Lower leg skin (tissue), 3 donors: ENCODE measurements around the gene TMEM181.

Experiments used
- POLR2A ChIP-seq, 2 donors: fragments of 450-650 bp; IDR thresholded peaks; one replicate each; pipeline ENCODE4 v1.6.1; 2016 to 2017; ENCODE audit warnings: antibody characterized with exemption in 2 of 2, mild to moderate bottlenecking in 1 of 2, moderate library complexity in 1 of 2
- TF ChIP-seq, protein P1 (sequence below), 3 donors: fragments of 450-650 bp; IDR thresholded peaks; one replicate each; pipeline ENCODE4 v1.5.1; 2016; ENCODE audit warnings: antibody characterized with exemption in 3 of 3, mild to moderate bottlenecking in 3 of 3, moderate library complexity in 2 of 3

DNA sequence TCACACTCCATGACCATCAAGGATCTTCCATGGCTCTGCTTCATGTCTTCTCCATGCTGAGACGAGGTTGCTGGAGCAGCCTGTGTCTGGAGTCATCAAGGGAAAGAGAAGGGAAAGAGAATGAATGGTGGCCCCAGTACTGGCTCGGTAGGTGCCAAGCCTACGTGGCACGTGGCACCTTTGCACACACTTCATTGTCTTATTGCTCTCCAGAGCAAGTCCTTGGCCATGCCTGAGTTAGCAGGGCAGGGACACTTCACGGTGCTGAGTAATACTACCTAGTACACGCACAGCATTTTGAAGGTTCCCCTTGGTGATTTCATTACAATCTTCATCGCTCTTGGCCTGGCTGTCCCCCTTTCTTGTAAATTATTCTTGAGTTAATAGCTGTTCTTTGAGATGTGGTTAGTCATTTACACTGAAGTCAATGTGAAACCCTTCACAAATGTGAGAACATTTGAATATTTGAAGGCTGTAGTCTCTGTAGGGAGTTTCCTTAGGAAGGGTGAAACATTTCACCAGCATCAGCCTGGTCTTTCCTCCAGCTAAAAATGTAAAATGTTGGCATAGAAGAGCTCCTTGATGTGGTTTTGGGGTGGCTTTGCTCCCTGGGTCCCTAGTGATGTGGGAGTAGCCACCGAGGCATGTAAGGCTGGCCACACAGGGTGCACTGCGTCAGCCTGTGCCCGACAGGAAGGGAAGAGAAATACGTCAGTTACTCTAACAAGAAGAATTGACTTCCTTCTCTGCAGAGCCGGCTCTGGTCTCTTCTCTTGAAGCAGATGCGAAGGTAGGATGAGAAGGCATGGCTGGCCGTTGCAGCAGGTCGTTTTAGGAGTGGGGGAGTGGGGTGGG is 89.6 kb downstream of the TMEM181 start, which contains the start of gene SYTL3:
- TF ChIP-seq, protein P1, sequence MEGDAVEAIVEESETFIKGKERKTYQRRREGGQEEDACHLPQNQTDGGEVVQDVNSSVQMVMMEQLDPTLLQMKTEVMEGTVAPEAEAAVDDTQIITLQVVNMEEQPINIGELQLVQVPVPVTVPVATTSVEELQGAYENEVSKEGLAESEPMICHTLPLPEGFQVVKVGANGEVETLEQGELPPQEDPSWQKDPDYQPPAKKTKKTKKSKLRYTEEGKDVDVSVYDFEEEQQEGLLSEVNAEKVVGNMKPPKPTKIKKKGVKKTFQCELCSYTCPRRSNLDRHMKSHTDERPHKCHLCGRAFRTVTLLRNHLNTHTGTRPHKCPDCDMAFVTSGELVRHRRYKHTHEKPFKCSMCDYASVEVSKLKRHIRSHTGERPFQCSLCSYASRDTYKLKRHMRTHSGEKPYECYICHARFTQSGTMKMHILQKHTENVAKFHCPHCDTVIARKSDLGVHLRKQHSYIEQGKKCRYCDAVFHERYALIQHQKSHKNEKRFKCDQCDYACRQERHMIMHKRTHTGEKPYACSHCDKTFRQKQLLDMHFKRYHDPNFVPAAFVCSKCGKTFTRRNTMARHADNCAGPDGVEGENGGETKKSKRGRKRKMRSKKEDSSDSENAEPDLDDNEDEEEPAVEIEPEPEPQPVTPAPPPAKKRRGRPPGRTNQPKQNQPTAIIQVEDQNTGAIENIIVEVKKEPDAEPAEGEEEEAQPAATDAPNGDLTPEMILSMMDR (IDR thresholded peaks at IDR 0.05): no peak
- TF ChIP-seq POLR2A (IDR thresholded peaks at IDR 0.05): no peak
